ENCODE results near the gene TECR. TPM values are rescaled to one million over a fixed set of nuclear protein-coding genes. Genes with fewer than 3 reads are reported as not detected.
A peak's percentile ranks its signal among the peaks of the same experiment; 100 is the strongest.

Gene TECR
- total RNA-seq, 2 experiments from 2014 or later, result 171 to 178 TPM

DNA sequence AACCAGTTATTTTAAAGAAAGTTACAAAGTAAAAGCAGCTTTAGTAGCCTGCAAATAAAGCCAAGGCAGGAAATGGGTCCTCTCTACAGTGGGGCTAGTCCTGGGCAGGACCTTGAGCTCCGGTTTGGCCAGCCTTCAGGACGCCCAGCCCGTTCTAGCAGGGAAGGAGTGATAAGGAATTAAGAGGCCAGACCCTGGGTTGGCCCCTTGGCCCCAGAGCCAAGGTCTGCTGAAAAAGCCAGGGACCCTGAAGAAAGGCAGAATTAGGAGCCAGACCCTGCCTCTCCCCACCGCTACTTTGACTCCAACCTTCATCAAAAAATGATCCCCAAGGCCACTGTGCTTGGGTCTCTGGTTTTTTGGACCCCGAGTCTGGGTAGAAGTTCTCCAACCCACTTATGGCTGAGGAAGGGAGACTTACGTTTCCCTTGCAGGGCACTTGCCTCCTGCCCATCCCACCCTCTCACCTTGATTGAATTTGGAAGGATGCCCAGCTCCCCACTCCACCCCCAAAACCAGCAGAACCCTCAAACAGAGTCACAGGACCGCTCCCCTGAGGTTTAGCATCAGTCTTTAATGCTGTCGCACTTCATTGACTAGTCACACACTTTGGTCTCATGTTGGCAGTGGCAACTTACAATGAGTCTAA, 15.1 kb upstream of the TECR start:
- DNase-seq, result no peak
- POLR2A ChIA-PET, result interaction anchor here (0.8 kb wide), 1 partner anchor 9 kb away, joined by 4 read pairs; no protein-coding TSS in a partner anchor
- peak overlapping the region; percentile 79 for H3K4me3 Mint-ChIP-seq
- H3K4me1 Mint-ChIP-seq, result peaks cover 50% of the 10 kb centered on the region
- CTCF ChIA-PET, result interaction anchor here (0.5 to 4.7 kb wide), 4 partner anchors 9 to 82 kb away, joined by 3 to 39 read pairs (median 4); no protein-coding TSS in a partner anchor
- H3K27ac Mint-ChIP-seq, result peak overlapping the region; percentile 54
- H3K27me3 Mint-ChIP-seq, result no peaks in the 10 kb centered on the region
- peaks cover 42% of the 10 kb centered on the region for H3K36me3 Mint-ChIP-seq (ENCODE audit: low read depth)
- no peaks in the 10 kb centered on the region for H3K9me3 Mint-ChIP-seq

DNA sequence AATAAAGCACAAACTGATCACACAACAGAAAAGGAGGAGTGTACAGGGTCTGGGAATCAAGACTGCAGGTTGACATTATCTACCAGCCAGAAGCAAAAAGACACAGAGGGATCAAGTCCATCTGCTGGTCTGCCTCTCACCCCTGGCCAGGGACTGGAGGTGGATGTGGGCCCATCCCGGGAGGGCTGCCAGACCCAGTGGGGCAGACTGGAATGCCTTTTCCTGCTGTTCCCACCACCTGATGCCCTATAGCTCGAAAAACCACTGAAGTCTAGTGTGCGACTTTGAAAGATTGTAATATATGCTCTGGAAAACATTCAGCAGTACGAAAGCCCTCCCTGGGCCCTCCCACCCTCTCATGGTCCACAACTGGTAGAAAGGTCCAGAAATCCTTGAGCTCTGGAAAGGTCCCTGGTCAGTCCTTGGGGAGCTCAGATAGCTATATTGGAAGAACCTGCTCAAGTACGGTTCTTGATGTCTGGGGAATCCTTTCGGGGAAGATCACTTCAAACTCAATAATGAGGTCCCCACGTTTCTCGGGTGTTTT, 13.8 kb upstream of the TECR start:
- no peak for DNase-seq
- H3K4me1 Mint-ChIP-seq, result peaks cover 53% of the 10 kb centered on the region
- no peaks in the 10 kb centered on the region for H3K27me3 Mint-ChIP-seq
- H3K4me3 Mint-ChIP-seq, result peak overlapping the region; percentile 79
- no peaks in the 10 kb centered on the region for H3K9me3 Mint-ChIP-seq
- ChIA-PET CTCF (interaction anchor here (0.5 to 4.7 kb wide), 3 partner anchors 10 to 43 kb away, joined by 3 to 39 read pairs (median 3); no protein-coding TSS in a partner anchor), POLR2A (interaction anchor here (8.4 to 9.4 kb wide), 2 partner anchors 13 to 16 kb away, joined by 84 to 316 read pairs; partner anchors contain the start of genes GIPC1 and TECR)
- H3K27ac Mint-ChIP-seq, result peak overlapping the region; percentile 58
- H3K36me3 Mint-ChIP-seq (ENCODE audit: low read depth), result peaks cover 42% of the 10 kb centered on the region

DNA sequence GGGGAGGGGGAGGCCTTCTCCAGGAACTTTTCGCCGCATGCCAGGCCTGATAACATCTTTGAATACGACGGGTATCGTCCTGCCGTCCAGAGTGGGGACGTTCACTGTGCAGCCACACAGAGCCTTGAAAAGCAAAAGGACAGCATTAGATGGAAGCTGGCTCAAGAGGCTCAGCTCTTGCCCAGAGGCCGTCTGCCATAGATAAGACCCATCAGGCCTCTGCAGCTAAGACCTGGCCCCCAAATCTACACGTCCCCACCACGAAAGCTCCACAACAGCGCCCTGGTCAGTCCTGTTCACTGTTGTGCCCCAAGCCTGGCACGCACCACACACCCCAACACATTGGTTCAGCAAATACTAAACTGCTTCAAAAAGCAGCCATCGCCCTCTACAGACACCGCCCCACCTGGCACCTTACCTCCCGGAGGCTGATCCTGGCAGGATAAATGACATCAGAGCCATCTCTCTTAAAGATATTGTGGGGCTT, 13.3 kb upstream of the TECR start:
- DNase-seq, result peak; percentile 33
- Mint-ChIP-seq H3K9me3 (no peaks in the 10 kb centered on the region), H3K27ac (peak overlapping the region; percentile 58), H3K27me3 (no peaks in the 10 kb centered on the region), H3K4me1 (peaks cover 49% of the 10 kb centered on the region), H3K4me3 (peak overlapping the region; percentile 79), H3K36me3 (ENCODE audit: low read depth) (peaks cover 42% of the 10 kb centered on the region)
- CTCF ChIA-PET, result interaction anchor here (0.5 to 4.7 kb wide), 5 partner anchors 11 to 44 kb away, joined by 3 to 39 read pairs (median 3); no protein-coding TSS in a partner anchor
- POLR2A ChIA-PET, result interaction anchor here (1.3 to 9.4 kb wide), 7 partner anchors 10 to 102 kb away, joined by 3 to 316 read pairs (median 16); partner anchors contain the start of genes DDX39A, GIPC1 and TECR

DNA sequence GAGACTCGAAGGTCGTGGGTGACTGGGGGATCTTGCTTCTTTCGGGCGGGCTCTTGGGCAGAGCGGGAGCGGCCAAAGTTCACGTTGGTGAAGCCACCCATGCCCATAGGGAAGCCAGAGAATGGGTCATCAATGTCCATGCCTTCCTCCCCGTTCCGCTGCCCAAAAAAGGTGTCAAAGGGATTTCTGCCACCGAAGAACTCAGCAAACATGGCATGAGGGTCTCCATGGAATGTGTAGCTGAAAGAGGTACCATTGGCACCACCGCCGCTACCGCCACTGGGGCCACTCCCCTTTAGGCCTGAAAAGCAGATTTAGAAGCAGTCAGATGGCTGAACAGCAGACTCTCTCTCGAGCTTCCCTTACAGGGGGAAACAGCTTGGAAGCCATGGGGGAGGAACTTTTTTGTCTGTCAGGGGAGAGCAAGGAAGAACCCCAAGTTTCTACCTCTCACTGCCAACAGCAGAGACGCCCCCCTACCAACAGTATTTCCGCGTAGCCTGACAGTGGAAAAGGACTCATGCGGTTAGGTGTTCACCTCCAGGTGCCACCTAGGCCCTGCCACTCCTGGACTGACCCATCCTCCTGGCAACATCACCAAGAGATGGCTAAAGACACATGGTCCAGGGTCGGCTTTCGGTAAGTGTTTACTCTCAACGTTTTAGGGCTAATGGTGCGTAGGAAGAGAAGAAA, 12.5 kb upstream of the TECR start:
- H3K36me3 Mint-ChIP-seq (ENCODE audit: low read depth), result peaks cover 42% of the 10 kb centered on the region
- ChIA-PET POLR2A (interaction anchor here (1.0 to 9.4 kb wide), 16 partner anchors 9 to 436 kb away, joined by 3 to 316 read pairs (median 5); partner anchors contain the start of genes ADGRE5, DDX39A, GIPC1 and TECR), CTCF (interaction anchor here (1.1 to 4.7 kb wide), 2 partner anchors 11 to 35 kb away, joined by 3 to 39 read pairs; no protein-coding TSS in a partner anchor)
- no peaks in the 10 kb centered on the region for H3K9me3 Mint-ChIP-seq
- H3K4me1 Mint-ChIP-seq, result peaks cover 53% of the 10 kb centered on the region
- no peaks in the 10 kb centered on the region for H3K27me3 Mint-ChIP-seq
- DNase-seq, result peak; percentile 36
- H3K4me3 Mint-ChIP-seq, result peak overlapping the region; percentile 79
- peak overlapping the region; percentile 86 for H3K27ac Mint-ChIP-seq

DNA sequence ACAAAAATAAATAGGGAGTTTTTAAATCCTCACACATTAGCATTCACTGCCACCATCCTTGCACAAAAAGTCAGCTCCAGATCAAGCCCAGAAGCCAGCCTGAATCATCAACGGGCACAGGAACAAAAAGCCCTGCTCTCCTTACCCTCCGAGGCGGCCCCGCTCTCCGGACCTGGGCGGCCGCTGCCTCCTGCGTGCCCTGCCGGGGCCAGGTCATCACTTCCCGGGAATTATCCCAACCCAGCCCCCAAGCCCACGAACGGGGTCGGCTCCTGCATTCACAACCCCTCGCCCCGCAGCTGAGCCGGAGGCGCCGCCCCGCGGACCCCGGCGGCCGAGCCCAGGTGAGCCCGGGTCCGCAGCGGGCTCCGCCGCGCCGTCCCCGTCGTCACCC, 12.0 kb upstream of the TECR start:
- POLR2A ChIA-PET, result interaction anchor here (1.0 to 9.4 kb wide), 18 partner anchors 8 to 436 kb away, joined by 3 to 316 read pairs (median 6); partner anchors contain the start of genes ADGRE5, ASF1B, DDX39A and GIPC1
- DNase-seq, result no peak
- Mint-ChIP-seq H3K4me3 (peak overlapping the region; percentile 79), H3K4me1 (peaks cover 59% of the 10 kb centered on the region), H3K27me3 (no peaks in the 10 kb centered on the region), H3K9me3 (no peaks in the 10 kb centered on the region), H3K36me3 (ENCODE audit: low read depth) (peaks cover 42% of the 10 kb centered on the region), H3K27ac (peak overlapping the region; percentile 86)
- CTCF ChIA-PET, result interaction anchor here (0.8 to 4.7 kb wide), 3 partner anchors 12 to 56 kb away, joined by 3 to 39 read pairs (median 3); no protein-coding TSS in a partner anchor

DNA sequence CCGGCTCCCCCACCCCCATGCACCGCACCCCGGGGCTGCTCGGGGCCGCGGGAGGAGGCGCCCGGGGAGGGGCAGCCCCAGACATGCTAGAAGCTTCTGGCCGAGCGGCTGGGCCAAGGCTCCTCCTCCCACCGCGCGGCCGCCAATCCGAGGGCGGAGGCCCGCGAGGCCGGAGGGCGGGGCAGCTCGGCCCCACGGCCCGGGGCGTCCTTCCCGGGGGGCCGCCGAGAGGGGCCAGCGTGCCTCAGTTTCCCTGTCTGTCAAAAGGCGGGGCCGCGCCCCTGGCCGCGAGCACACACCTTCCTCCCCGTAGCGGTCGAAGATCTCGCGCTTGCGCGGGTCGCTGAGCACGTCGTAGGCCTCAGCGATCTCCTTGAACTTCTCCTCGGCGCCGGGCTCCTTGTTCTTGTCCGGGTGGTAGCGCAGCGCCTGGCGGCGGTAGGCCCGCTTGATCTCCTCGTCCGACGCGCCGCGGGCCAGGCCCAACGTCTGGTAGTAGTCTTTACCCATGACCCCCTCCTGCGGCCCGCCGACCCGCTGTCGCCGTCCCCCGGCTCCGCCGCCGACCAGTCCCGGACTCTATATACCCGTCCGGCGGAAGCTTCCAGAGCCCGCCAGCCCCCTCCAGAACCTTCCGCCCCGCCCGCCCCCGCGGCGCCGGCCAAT, 11.4 kb upstream of the TECR start, which contains the start of gene DNAJB1:
Gene DNAJB1, minus strand, starts transcription at position 558 of the 666 bp plus-strand sequence. Its CDS starts 48 bp downstream, at position 510.
- Mint-ChIP-seq H3K4me1 (peaks cover 64% of the 10 kb centered on the region), H3K27me3 (no peaks in the 10 kb centered on the region), H3K9me3 (no peaks in the 10 kb centered on the region), H3K27ac (peak within 1 kb of the TSS; percentile 93), H3K36me3 (ENCODE audit: low read depth) (peaks cover 42% of the 10 kb centered on the region), H3K4me3 (peak within 1 kb of the TSS; percentile 79)
- POLR2A ChIA-PET, result interaction anchor here (0.5 to 9.4 kb wide), 33 partner anchors 8 to 636 kb away, joined by 3 to 316 read pairs (median 4); partner anchors contain the start of genes ADGRE5, ASF1B, DDX39A and GIPC1
- CTCF ChIA-PET, result interaction anchor here (0.6 to 4.7 kb wide), 8 partner anchors 10 to 56 kb away, joined by 3 to 39 read pairs (median 3); no protein-coding TSS in a partner anchor
- DNase-seq, result peak; percentile 79

DNA sequence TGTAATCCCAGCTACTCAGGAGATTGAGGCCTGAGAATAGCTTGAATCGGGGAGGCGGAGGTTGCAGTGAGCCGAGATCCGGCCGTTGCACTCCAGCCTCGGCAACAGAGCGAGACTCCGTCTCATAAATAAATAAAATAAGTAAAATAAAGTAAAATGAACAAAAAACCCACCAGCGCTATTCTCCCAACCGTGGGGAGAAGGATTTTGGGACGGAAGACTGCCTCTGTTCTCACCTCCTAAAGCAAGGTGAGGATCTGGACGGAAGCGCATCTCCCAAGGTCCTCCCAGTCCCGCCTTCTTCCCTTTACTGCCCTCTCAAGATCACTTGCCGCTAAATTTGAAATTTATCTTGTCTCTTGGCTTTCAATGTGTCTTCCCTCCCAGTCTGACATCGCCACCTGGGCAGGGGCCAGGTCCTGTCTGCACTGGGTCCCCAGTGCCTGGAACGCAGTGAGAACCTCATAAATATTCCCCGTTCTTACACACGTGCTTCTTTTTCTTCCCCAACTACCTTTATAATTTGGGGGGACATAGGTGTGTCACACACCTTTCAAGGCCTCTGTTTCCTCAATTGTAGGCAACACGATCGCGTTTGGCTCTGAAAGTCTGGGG, 10.0 kb upstream of the TECR start:
- Mint-ChIP-seq H3K9me3 (no peaks in the 10 kb centered on the region), H3K4me1 (peaks cover 77% of the 10 kb centered on the region), H3K27ac (peak overlapping the region; percentile 90), H3K4me3 (peak overlapping the region; percentile 79), H3K36me3 (ENCODE audit: low read depth) (peaks cover 34% of the 10 kb centered on the region), H3K27me3 (no peaks in the 10 kb centered on the region)
- DNase-seq, result no peak
- POLR2A ChIA-PET, result interaction anchor here (1.0 to 9.4 kb wide), 3 partner anchors 12 to 673 kb away, joined by 3 to 316 read pairs (median 84); partner anchors contain the start of genes GIPC1 and TECR
- CTCF ChIA-PET, result interaction anchor here (4.7 kb wide), 1 partner anchor 14 kb away, joined by 39 read pairs; no protein-coding TSS in a partner anchor

DNA sequence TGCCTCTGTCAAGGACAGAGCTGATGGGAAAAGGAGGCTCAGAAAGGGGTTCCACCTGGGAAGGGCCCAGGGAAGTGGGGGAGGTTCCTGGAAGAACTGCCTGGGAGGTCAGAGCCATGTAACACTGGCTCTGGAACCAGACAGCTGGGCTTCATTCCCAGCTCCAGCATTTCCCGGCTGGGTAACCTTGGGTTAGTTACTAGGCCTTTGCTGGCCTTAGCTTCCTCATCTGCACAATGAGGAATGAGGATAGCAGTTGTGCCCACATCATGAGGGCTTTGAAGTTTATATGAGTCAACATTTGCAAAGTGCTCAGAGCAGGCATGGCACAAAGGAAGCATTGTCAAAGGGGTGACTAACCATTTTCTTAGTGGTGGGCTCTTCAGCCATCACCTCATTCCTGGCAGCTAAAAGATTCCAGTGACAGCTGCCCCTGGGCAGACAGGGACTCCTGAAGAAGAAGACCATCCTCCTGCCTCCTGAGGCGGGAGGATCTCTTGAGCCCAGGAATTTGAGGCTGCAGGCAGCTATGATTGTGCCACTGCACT, 9.5 kb upstream of the TECR start:
- Mint-ChIP-seq H3K9me3 (no peaks in the 10 kb centered on the region), H3K27ac (peak overlapping the region; percentile 86), H3K4me1 (peaks cover 72% of the 10 kb centered on the region), H3K36me3 (ENCODE audit: low read depth) (peaks cover 28% of the 10 kb centered on the region), H3K27me3 (no peaks in the 10 kb centered on the region), H3K4me3 (peak overlapping the region; percentile 79)
- DNase-seq, result no peak
- ChIA-PET CTCF (no interaction called here), POLR2A (interaction anchor here (1.0 to 9.4 kb wide), 4 partner anchors 12 to 673 kb away, joined by 3 to 316 read pairs (median 44); partner anchors contain the start of genes ASF1B, GIPC1 and TECR)

DNA sequence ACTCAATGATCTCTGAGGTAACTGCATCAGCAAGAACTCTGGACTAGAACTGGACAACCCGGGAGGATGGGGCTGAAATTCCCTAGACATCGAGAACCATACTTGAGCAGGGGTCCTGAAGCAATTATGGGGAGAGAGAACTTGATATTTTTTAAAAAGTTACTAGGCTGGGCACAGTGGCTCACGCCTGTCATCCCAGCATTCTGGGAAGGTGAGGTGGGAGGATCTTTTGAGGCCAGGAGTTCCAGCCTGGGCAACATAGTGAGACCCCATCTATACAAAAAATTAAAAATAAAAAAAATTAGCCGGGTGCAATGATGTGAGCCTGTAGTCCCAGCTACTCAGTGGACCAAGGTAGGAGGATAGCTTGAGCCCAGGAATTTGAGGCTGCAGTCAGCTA, 8.9 kb upstream of the TECR start:
- peaks cover 66% of the 10 kb centered on the region for H3K4me1 Mint-ChIP-seq
- H3K27ac Mint-ChIP-seq, result peak overlapping the region; percentile 86
- H3K36me3 Mint-ChIP-seq (ENCODE audit: low read depth), result peaks cover 22% of the 10 kb centered on the region
- no peak for DNase-seq
- H3K9me3 Mint-ChIP-seq, result no peaks in the 10 kb centered on the region
- POLR2A ChIA-PET, result interaction anchor here (1.5 to 9.4 kb wide), 4 partner anchors 9 to 384 kb away, joined by 4 to 316 read pairs (median 44); partner anchors contain the start of genes ASF1B, GIPC1 and TECR
- H3K4me3 Mint-ChIP-seq, result no peak overlapping the region
- no peaks in the 10 kb centered on the region for H3K27me3 Mint-ChIP-seq
- CTCF ChIA-PET, result interaction anchor here (0.7 kb wide), 1 partner anchor 17 kb away, joined by 3 read pairs; no protein-coding TSS in a partner anchor

DNA sequence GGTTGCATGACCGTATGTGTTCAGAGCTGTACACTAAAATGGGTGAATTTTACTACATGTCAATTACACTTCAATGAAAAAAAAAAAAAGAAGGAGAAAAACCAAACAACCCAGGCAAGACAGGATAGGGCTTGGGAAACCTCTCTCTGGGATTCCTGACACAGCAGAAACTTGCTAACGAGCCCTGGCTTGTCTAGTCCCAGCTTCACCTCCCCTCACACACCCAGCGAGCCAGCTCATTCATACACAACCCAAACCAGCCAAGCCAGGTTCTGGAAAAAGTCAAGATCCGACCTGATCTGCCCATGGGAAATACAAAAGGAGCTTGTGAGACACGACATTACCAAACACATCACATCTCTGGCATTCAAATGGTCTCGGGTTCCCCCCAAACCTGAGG, 3.7 kb upstream of the TECR start:
- H3K9me3 Mint-ChIP-seq, result no peaks in the 10 kb centered on the region
- H3K36me3 Mint-ChIP-seq (ENCODE audit: low read depth), result no peaks in the 10 kb centered on the region
- POLR2A ChIA-PET, result interaction anchor here (1.0 to 1.3 kb wide), 2 partner anchors 9 to 19 kb away, joined by 3 to 8 read pairs; no protein-coding TSS in a partner anchor
- no peaks in the 10 kb centered on the region for H3K27me3 Mint-ChIP-seq
- CTCF ChIA-PET, result interaction anchor here (0.6 to 2.0 kb wide), 5 partner anchors 19 to 46 kb away, joined by 3 to 7 read pairs (median 3); partner anchors contain the start of gene NDUFB7
- H3K27ac Mint-ChIP-seq, result no peak overlapping the region
- no peak for DNase-seq
- H3K4me1 Mint-ChIP-seq, result peaks cover 46% of the 10 kb centered on the region
- H3K4me3 Mint-ChIP-seq, result no peak overlapping the region

DNA sequence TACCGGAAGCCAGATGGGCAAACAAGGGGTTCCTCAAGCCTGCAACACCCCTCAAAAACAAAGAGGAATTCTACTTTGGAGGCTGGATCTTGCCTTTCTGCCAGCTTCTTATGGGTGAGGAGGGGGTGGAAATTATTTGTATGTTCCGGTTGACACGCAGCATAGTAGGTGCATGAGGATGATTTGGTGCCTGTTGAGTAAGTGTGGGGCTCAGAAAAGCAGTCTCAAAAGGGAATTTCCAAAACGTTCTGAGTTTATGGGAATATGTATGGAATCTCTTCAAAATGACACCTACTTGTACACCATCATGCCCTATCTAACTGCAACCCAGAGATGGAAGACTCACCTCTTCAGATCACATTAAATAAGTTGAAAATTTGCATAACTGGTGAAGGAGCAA, 3.0 kb upstream of the TECR start:
- H3K4me3 Mint-ChIP-seq, result no peak overlapping the region
- ChIA-PET POLR2A (interaction anchor here (1.0 to 1.3 kb wide), 2 partner anchors 9 to 19 kb away, joined by 3 to 8 read pairs; no protein-coding TSS in a partner anchor), CTCF (interaction anchor here (0.9 to 2.0 kb wide), 3 partner anchors 20 to 30 kb away, joined by 3 to 7 read pairs (median 4); no protein-coding TSS in a partner anchor)
- no peak overlapping the region for H3K27ac Mint-ChIP-seq
- no peaks in the 10 kb centered on the region for H3K9me3 Mint-ChIP-seq
- no peak for DNase-seq
- no peaks in the 10 kb centered on the region for H3K27me3 Mint-ChIP-seq
- H3K4me1 Mint-ChIP-seq, result peaks cover 47% of the 10 kb centered on the region
- H3K36me3 Mint-ChIP-seq (ENCODE audit: low read depth), result no peaks in the 10 kb centered on the region

All from activated CD4-positive, alpha-beta memory T cell treated with anti-CD3 and anti-CD28 coated beads, Interleukin-2, amount 10 ng/mL, durations not matched to agents 7 days and 5 days (primary cell).